HCT116 (cell line): ENCODE data around the gene MSL2. TPM values are rescaled to one million over a fixed set of nuclear protein-coding genes. Genes with fewer than 3 reads are reported as not detected.
A peak's percentile ranks its signal among the peaks of the same experiment; 100 is the strongest.

Experiments used
- ATAC-seq: fragments of 200-7000 bp; cut with Tn5 transposase; 2 replicates; pipeline ENCODE4 v1.9.1; 2020; ENCODE audit warnings: mild to moderate bottlenecking, moderate library complexity
- BruUV-seq: library from RNA; stranded (reverse); fragments of 400-500 nt; replicated peaks from 2 replicates; lab custom pipeline; 2021; lab: Mats Ljungman, UMichigan
- CTCF ChIA-PET: fragments of 300-600 bp; sonication (Branson Sonifier 250); formaldehyde crosslinking; loops from one replicate; lab custom pipeline; 2021; ENCODE audit warnings: antibody characterized with exemption; lab: Charles Lee
- POLR2A ChIA-PET: fragments of 300-600, 350-600 bp; sonication (Branson Sonifier 250); formaldehyde crosslinking; loops from one replicate; lab custom pipeline; 2021; ENCODE audit warnings: antibody characterized with exemption; lab: Charles Lee
- RAD21 ChIA-PET, 2 experiments: fragments of 300-600 bp; sonication (Branson Sonifier 250); formaldehyde crosslinking; loops; one replicate each; lab custom pipeline; 2023; ENCODE audit warnings: low total read pairs in 2 of 2; ENCODE audit not compliant: uncharacterized antibody in 2 of 2, unreplicated experiment in 2 of 2, low non-redundant PET in 1 of 2; lab: Charles Lee
- DNase-seq: peaks from one replicate; pipeline ENCODE4 v3.0.0-alpha.2; 2010; ENCODE audit warnings: low read depth, low spot score
- H2AFZ ChIP-seq: fragments of 200-600 bp; shearing (Covaris generic), sonication (generic); 2 replicates; pipeline ENCODE4 v1.6.1; 2017; ENCODE audit warnings: low read depth, mixed run types, mixed read lengths, antibody characterized with exemption, low read length; ENCODE audit not compliant: poor library complexity, severe bottlenecking
- H3K27ac ChIP-seq: 2 replicates; pipeline ENCODE4 v1.5.1; 2012; ENCODE audit warnings: low read depth, low read length
- H3K27me3 ChIP-seq: fragments of 200-600 bp; sonication (generic); 2 replicates; pipeline ENCODE4 v1.6.1; 2016; ENCODE audit warnings: mixed run types, low read length, mixed read lengths; ENCODE audit not compliant: insufficient read depth
- H3K36me3 ChIP-seq, 2 experiments: fragments of 200-500 bp in 1 of 2; fragments of 200-600 bp in 1 of 2; sonication (Bioruptor generic) in 1 of 2; sonication (generic) in 1 of 2; 2 replicates each; pipeline versions ENCODE4 v1.5.1 to v1.6.1; 2014 to 2016; ENCODE audit warnings: low read length in 2 of 2, inconsistent platforms in 1 of 2, mixed read lengths in 1 of 2, mixed run types in 1 of 2; ENCODE audit not compliant: insufficient read depth in 2 of 2, control insufficient read depth in 1 of 2
- H3K4me1 ChIP-seq, 2 experiments: fragments of 200-600 bp in 1 of 2; sonication (generic) in 1 of 2; 2 replicates each; pipeline versions ENCODE4 v1.5.1 to v1.6.1; 2012 to 2017; ENCODE audit warnings: low read length in 2 of 2, inconsistent platforms in 1 of 2, mild to moderate bottlenecking in 1 of 2, mixed read lengths in 1 of 2, mixed run types in 1 of 2, moderate library complexity in 1 of 2; ENCODE audit not compliant: insufficient read depth in 2 of 2, control insufficient read depth in 1 of 2
- H3K4me2 ChIP-seq: fragments of 200-600 bp; sonication (generic); 2 replicates; pipeline ENCODE4 v1.6.1; 2017; ENCODE audit warnings: mixed run types, low read length, mixed read lengths
- H3K4me3 ChIP-seq, 2 experiments: fragments of 200-600 bp in 1 of 2; sonication (generic) in 1 of 2; replicated peaks in 1 of 2; 2 replicates each; pipeline ENCODE4 v1.5.1; 2011 to 2016; ENCODE audit warnings: low read length in 2 of 2, control low read depth in 1 of 2, low read depth in 1 of 2, mild to moderate bottlenecking in 1 of 2, mixed read lengths in 1 of 2, mixed run types in 1 of 2
- H3K79me2 ChIP-seq: fragments of 200-600 bp; sonication (generic); 2 replicates; pipeline ENCODE4 v1.6.1; 2017; ENCODE audit warnings: mild to moderate bottlenecking, mixed run types, low read length, moderate library complexity, mixed read lengths; ENCODE audit not compliant: insufficient read depth
- H3K9ac ChIP-seq: fragments of 200-600 bp; sonication (generic); 2 replicates; pipeline ENCODE4 v1.6.1; 2016; ENCODE audit warnings: low read length, mixed read lengths
- H3K9me2 ChIP-seq: fragments of 200-600 bp; sonication (generic), shearing (Covaris generic); 2 replicates; pipeline ENCODE4 v1.6.1; 2017; ENCODE audit warnings: mixed run types, mild to moderate bottlenecking, moderate library complexity; ENCODE audit not compliant: insufficient read depth
- H3K9me3 ChIP-seq, 2 experiments: fragments of 200-500 bp in 1 of 2; fragments of 200-600 bp in 1 of 2; sonication (Bioruptor generic) in 1 of 2; sonication (generic) in 1 of 2; 2 replicates each; pipeline ENCODE4 v1.6.1; 2014 to 2017; ENCODE audit warnings: low read length in 2 of 2, mixed read lengths in 2 of 2, inconsistent platforms in 1 of 2, low read depth in 1 of 2, mild to moderate bottlenecking in 1 of 2, mixed run types in 1 of 2, moderate library complexity in 1 of 2; ENCODE audit not compliant: control insufficient read depth in 1 of 2, insufficient read depth in 1 of 2
- H4K20me1 ChIP-seq: fragments of 200-600 bp; sonication (generic), shearing (Covaris generic); 2 replicates; pipeline ENCODE4 v1.6.1; 2017; ENCODE audit warnings: mixed run types, mild to moderate bottlenecking, moderate library complexity; ENCODE audit not compliant: insufficient read depth
- POLR2AphosphoS5 ChIP-seq: IDR thresholded peaks from 2 replicates; pipeline ENCODE4 v1.6.1; 2011; ENCODE audit warnings: mild to moderate bottlenecking, low read depth, low read length, moderate library complexity
- intact Hi-C: fragments of 100-400 bp; cut with micrococcal nuclease; formaldehyde crosslinking; loops from 2 replicates; pipeline ENCODE4 v1.10.0; 2022
- total RNA-seq: library from RNA; stranded (reverse); gene quantifications from one replicate; pipeline ENCODE4 v1.2.1, GENCODE V29; 2021; ENCODE audit not compliant: unreplicated experiment
- TF ChIP-seq, protein P1 (sequence below): IDR thresholded peaks from 2 replicates; pipeline ENCODE4 v1.6.1; 2012; ENCODE audit warnings: low read depth
- TF ChIP-seq, protein P2 (sequence below): IDR thresholded peaks from 2 replicates; pipeline ENCODE4 v1.6.1; 2011; ENCODE audit warnings: mild to moderate bottlenecking, low read length, moderate library complexity; ENCODE audit not compliant: insufficient replicate concordance; ENCODE audit errors: extremely low read depth

MSL2 gene
- total RNA-seq, 1 experiment from 2014 or later, result 34.8 TPM

DNA sequence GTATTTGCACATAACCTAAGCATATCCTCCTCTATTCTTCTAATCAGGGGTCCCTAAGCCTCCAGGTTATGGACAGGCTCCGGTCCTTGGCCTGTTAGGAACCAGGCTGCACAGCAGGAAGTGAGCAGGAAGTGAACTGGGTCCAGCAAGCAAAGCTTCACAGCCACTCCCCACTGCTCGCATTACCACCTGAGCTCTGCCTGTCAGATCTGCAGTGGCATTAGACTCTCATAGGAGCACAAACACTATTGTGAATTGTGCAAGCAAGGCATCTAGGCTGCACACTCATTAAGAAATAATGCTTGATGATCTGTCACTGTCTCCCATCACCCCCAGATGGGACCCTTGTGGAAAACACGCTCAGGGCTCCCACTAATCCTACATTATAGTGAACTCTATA is 9.8 kb downstream of the MSL2 start:
- intact Hi-C loops, result no loop called here
- H3K4me1 ChIP-seq, result peaks cover 27 to 47% of the 10 kb centered on the region in 2 experiments

More for the DNA sequence above, 9.8 kb downstream of the MSL2 start:
- Histone ChIP-seq H3K79me2 (peaks cover 100% of the 10 kb centered on the region), H3K27me3 (no peaks in the 10 kb centered on the region), H3K9ac (no peak overlapping the region), H3K4me3 (no peak overlapping the region), H4K20me1 (peaks cover 28% of the 10 kb centered on the region; the same call in 1 of the 2 replicates), H3K36me3 (no peaks in the 10 kb centered on the region), H3K27ac (no peak overlapping the region), H3K9me2 (no peaks in the 10 kb centered on the region), H3K9me3 (no peaks in the 10 kb centered on the region), H2AFZ (no peak overlapping the region), H3K4me2 (peak overlapping the region; percentile 28; the same call in 1 of the 2 replicates)
- no TSS peak for BruUV-seq
- ChIA-PET POLR2A (interaction anchor here (1.5 kb wide), 1 partner anchor 10 kb away, joined by 4 read pairs; the partner anchor contains the start of gene MSL2), RAD21 (no interaction called here), CTCF (no interaction called here)
- ATAC-seq (peak; percentile 64; the same call in 1 of the 2 replicates), DNase-seq (no peak)
- TF ChIP-seq, protein P1, sequence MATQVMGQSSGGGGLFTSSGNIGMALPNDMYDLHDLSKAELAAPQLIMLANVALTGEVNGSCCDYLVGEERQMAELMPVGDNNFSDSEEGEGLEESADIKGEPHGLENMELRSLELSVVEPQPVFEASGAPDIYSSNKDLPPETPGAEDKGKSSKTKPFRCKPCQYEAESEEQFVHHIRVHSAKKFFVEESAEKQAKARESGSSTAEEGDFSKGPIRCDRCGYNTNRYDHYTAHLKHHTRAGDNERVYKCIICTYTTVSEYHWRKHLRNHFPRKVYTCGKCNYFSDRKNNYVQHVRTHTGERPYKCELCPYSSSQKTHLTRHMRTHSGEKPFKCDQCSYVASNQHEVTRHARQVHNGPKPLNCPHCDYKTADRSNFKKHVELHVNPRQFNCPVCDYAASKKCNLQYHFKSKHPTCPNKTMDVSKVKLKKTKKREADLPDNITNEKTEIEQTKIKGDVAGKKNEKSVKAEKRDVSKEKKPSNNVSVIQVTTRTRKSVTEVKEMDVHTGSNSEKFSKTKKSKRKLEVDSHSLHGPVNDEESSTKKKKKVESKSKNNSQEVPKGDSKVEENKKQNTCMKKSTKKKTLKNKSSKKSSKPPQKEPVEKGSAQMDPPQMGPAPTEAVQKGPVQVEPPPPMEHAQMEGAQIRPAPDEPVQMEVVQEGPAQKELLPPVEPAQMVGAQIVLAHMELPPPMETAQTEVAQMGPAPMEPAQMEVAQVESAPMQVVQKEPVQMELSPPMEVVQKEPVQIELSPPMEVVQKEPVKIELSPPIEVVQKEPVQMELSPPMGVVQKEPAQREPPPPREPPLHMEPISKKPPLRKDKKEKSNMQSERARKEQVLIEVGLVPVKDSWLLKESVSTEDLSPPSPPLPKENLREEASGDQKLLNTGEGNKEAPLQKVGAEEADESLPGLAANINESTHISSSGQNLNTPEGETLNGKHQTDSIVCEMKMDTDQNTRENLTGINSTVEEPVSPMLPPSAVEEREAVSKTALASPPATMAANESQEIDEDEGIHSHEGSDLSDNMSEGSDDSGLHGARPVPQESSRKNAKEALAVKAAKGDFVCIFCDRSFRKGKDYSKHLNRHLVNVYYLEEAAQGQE, result no peak
- TF ChIP-seq, protein P2, sequence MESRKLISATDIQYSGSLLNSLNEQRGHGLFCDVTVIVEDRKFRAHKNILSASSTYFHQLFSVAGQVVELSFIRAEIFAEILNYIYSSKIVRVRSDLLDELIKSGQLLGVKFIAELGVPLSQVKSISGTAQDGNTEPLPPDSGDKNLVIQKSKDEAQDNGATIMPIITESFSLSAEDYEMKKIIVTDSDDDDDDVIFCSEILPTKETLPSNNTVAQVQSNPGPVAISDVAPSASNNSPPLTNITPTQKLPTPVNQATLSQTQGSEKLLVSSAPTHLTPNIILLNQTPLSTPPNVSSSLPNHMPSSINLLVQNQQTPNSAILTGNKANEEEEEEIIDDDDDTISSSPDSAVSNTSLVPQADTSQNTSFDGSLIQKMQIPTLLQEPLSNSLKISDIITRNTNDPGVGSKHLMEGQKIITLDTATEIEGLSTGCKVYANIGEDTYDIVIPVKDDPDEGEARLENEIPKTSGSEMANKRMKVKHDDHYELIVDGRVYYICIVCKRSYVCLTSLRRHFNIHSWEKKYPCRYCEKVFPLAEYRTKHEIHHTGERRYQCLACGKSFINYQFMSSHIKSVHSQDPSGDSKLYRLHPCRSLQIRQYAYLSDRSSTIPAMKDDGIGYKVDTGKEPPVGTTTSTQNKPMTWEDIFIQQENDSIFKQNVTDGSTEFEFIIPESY, result no peak
- no peak for TF ChIP-seq POLR2AphosphoS5
